CD4-positive, alpha-beta T cell (primary cell): ENCODE results near the gene ZNF302. TPM values are rescaled to one million over a fixed set of nuclear protein-coding genes. Genes with fewer than 3 reads are reported as not detected.
"Not testable (repeated sequence)": the region's sequence is repeated elsewhere in the genome, so short reads cannot be mapped to it uniquely, and the experiment has no call there.

Experiments used
- ATAC-seq: fragments of 200-7000 bp; cut with Tn5 transposase; one replicate; pipeline ENCODE4 v1.10.0; 2022; ENCODE audit warnings: mild to moderate bottlenecking; ENCODE audit not compliant: poor library complexity
- CTCF ChIA-PET: fragments of 350-600 bp; sonication (Branson Sonifier 250); formaldehyde crosslinking; loops from one replicate; lab custom pipeline; 2021; ENCODE audit warnings: antibody characterized with exemption, inconsistent platforms; lab: Charles Lee
- POLR2A ChIA-PET: fragments of 350-600 bp; sonication (Branson Sonifier 250); formaldehyde crosslinking; loops from one replicate; lab custom pipeline; 2021; ENCODE audit warnings: antibody characterized with exemption, inconsistent platforms; lab: Charles Lee
- DNase-seq, 14 experiments: peaks; one replicate each; pipeline ENCODE4 v3.0.0-alpha.2; 2013 to 2020; ENCODE audit warnings: mixed read lengths in 2 of 14
- H3K27ac ChIP-seq, 2 donors: one replicate each; pipeline versions ENCODE4 v1.5.1 to v1.7.0; 2013; ENCODE audit warnings: low read length in 2 of 2, low read depth in 1 of 2, mild to moderate bottlenecking in 1 of 2
- H3K27me3 ChIP-seq, 2 experiments: 1 replicate in 1 of 2; 2 replicates in 1 of 2; pipeline versions ENCODE4 v1.6.1 to v1.7.0; 2013; ENCODE audit warnings: low read length in 2 of 2, control low read depth in 1 of 2, mild to moderate bottlenecking in 1 of 2, moderate library complexity in 1 of 2; ENCODE audit not compliant: insufficient read depth in 2 of 2, control insufficient read depth in 1 of 2
- H3K36me3 ChIP-seq: one replicate; pipeline ENCODE4 v1.6.1; 2013; ENCODE audit warnings: low read length, control low read depth; ENCODE audit not compliant: insufficient read depth
- H3K4me1 ChIP-seq: one replicate; pipeline ENCODE4 v1.6.1; 2013; ENCODE audit warnings: low read length, control low read depth; ENCODE audit not compliant: insufficient read depth
- H3K4me3 ChIP-seq: one replicate; pipeline ENCODE4 v1.5.1; 2013; ENCODE audit warnings: mild to moderate bottlenecking, low read length, moderate library complexity
- H3K9me3 ChIP-seq, 2 experiments: 1 replicate in 1 of 2; 2 replicates in 1 of 2; pipeline versions ENCODE4 v1.6.1 to v1.7.0; 2013; ENCODE audit warnings: low read length in 2 of 2, mild to moderate bottlenecking in 2 of 2, control low read depth in 1 of 2, moderate library complexity in 1 of 2; ENCODE audit not compliant: control insufficient read depth in 1 of 2, insufficient read depth in 1 of 2
- H3K27ac Mint-ChIP-seq: one replicate; pipeline ENCODE4 v1.8.0; 2020; ENCODE audit warnings: mixed read lengths
- H3K27me3 Mint-ChIP-seq: one replicate; pipeline ENCODE4 v1.8.0; 2021; ENCODE audit warnings: mixed read lengths
- H3K36me3 Mint-ChIP-seq: one replicate; pipeline ENCODE4 v1.8.0; 2021; ENCODE audit warnings: low read depth, mixed read lengths
- H3K4me1 Mint-ChIP-seq: one replicate; pipeline ENCODE4 v1.8.0; 2021; ENCODE audit warnings: low read depth, mixed read lengths
- H3K4me3 Mint-ChIP-seq: one replicate; pipeline ENCODE4 v1.8.0; 2020; ENCODE audit warnings: mild to moderate bottlenecking, mixed read lengths
- H3K9me3 Mint-ChIP-seq: one replicate; pipeline ENCODE4 v1.8.0; 2020; ENCODE audit warnings: mixed read lengths
- intact Hi-C, 2 experiments: fragments of 100-400 bp; cut with DNase I in 1 of 2; cut with micrococcal nuclease in 1 of 2; formaldehyde crosslinking; loops; one replicate each; pipeline versions ENCODE4 v1.15.1 to v1.9.0; 2023 to 2025; cut with DNase I, micrococcal nuclease
- total RNA-seq, 174 experiments: library from RNA in 2 of 174; stranded (reverse) in 2 of 174; gene quantifications; one replicate each; pipeline ENCODE4 v1.2.3 and lab custom pipeline; 2021 to 2026
- TF ChIP-seq, protein P1 (sequence below): fragments of 200-600 bp; IDR thresholded peaks from one replicate; pipeline ENCODE4 v1.8.0; 2022; ENCODE audit warnings: antibody characterized with exemption, mild to moderate bottlenecking

ZNF302 gene
- total RNA-seq, 2 experiments from 2014 or later = 12.2 to 12.9 TPM

DNA sequence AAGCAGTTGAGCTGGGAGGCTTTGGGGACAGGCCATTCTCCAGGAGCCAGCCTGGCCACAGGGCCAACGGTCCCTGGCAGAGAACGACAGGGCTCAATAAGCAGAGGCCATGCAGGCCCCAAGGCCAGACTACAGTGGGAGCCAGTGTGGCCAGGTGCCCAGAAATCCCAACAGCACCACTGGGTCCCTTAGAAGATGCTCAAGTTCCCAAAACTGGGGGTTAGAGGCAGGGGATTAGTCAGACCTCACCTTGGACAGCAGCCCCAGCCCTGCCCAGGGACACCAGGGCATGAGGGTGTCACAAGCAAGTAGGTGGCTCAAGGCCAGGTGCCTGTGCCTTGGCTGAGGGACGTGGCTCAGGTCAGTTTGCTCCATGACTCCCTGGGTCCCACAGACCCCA is 13.3 kb upstream of the ZNF302 start:
- POLR2A ChIA-PET = no interaction called here
- Histone ChIP-seq H3K4me3 (no peak overlapping the region), H3K4me1 (peaks cover 23% of the 10 kb centered on the region), H3K27ac (no peak overlapping the region), H3K36me3 (no peaks in the 10 kb centered on the region), H3K9me3 (peaks cover 0 to 14% of the 10 kb centered on the region in 2 experiments), H3K27me3 (no peaks in the 10 kb centered on the region)
- Mint-ChIP-seq H3K27ac (no peak overlapping the region), H3K4me1 (peaks cover 31% of the 10 kb centered on the region), H3K4me3 (no peak overlapping the region), H3K36me3 (no peaks in the 10 kb centered on the region), H3K9me3 (peaks cover 2% of the 10 kb centered on the region), H3K27me3 (no peaks in the 10 kb centered on the region)
- TF ChIP-seq, protein P1, sequence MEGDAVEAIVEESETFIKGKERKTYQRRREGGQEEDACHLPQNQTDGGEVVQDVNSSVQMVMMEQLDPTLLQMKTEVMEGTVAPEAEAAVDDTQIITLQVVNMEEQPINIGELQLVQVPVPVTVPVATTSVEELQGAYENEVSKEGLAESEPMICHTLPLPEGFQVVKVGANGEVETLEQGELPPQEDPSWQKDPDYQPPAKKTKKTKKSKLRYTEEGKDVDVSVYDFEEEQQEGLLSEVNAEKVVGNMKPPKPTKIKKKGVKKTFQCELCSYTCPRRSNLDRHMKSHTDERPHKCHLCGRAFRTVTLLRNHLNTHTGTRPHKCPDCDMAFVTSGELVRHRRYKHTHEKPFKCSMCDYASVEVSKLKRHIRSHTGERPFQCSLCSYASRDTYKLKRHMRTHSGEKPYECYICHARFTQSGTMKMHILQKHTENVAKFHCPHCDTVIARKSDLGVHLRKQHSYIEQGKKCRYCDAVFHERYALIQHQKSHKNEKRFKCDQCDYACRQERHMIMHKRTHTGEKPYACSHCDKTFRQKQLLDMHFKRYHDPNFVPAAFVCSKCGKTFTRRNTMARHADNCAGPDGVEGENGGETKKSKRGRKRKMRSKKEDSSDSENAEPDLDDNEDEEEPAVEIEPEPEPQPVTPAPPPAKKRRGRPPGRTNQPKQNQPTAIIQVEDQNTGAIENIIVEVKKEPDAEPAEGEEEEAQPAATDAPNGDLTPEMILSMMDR = no peak
- CTCF ChIA-PET = no interaction called here
- no peak for DNase-seq
- no peak for ATAC-seq
- intact Hi-C loops = no loop called here

DNA sequence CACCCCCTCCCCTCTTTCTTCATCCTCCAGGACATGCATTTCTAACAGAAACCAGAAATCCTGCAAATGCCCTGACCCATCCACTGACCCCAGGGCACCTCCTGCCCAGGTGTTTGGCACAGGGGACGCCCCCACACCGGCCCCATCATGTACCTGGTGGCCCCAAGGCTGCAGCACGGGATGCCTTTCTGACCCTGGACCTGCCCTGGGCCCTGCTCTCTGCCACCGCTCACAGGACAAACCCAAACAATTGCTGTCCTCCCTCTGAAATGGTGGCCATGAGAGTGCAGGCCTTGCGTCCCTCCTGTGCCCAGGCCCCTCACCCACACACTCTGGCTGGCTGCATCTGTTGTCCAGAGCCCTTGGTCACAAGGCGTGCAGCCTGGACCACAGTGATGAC is 12.6 kb upstream of the ZNF302 start:
- no peaks in the 10 kb centered on the region for H3K36me3 ChIP-seq
- peaks cover 23% of the 10 kb centered on the region for H3K4me1 ChIP-seq
- Mint-ChIP-seq H3K4me3 (no peak overlapping the region), H3K27ac (no peak overlapping the region), H3K9me3 (peaks cover 2% of the 10 kb centered on the region), H3K27me3 (no peaks in the 10 kb centered on the region), H3K36me3 (no peaks in the 10 kb centered on the region), H3K4me1 (peaks cover 31% of the 10 kb centered on the region)
- intact Hi-C loops = no loop called here
- peaks cover 0 to 14% of the 10 kb centered on the region in 2 experiments for H3K9me3 ChIP-seq
- ATAC-seq (no peak), DNase-seq (no peak)
- TF ChIP-seq, protein P1 = no peak
- ChIA-PET CTCF (no interaction called here), POLR2A (no interaction called here)
- no peaks in the 10 kb centered on the region for H3K27me3 ChIP-seq
- no peak overlapping the region for H3K27ac ChIP-seq
- no peak overlapping the region for H3K4me3 ChIP-seq

DNA sequence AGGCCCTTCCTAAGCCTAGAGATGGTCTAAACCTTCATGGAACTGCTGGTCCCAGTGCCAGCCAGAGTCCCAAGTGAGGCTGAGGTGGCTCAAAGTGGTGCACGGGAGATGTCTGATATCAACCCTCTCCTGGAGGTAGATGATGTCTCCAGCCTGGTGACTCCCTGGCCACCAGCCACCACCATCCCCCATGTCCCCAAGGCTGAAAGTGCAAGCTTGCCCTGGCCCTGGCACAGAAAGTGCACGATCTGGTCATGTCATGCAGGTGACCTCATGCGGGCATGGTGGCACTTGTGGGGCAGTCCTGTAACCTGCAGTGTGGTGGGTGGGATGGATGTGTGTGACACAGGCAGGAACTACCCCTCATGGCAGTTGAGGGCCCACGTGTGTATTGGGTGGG is 12.2 kb upstream of the ZNF302 start:
- H3K9me3 Mint-ChIP-seq, H3K27ac ChIP-seq, H3K4me3 Mint-ChIP-seq, H3K27ac Mint-ChIP-seq, CTCF ChIA-PET, H3K36me3 Mint-ChIP-seq, POLR2A ChIA-PET, H3K27me3 ChIP-seq, H3K36me3 ChIP-seq, H3K4me3 ChIP-seq, ATAC-seq, intact Hi-C loops, H3K27me3 Mint-ChIP-seq, DNase-seq: not testable (repeated sequence)
- H3K4me1 ChIP-seq = peaks cover 23% of the 10 kb centered on the region
- peaks cover 31% of the 10 kb centered on the region for H3K4me1 Mint-ChIP-seq
- H3K9me3 ChIP-seq = peaks cover 0 to 14% of the 10 kb centered on the region in 2 experiments
